ENCODE measurements around the gene CHCHD6.

GRCh38 chr3:126858887-126859286, 154.8 kb downstream of the CHCHD6 start:
- no peak for TF ChIP-seq EZH2 (IDR thresholded peaks at IDR 0.05)
- no peak for TF ChIP-seq POLR2AphosphoS5 (IDR thresholded peaks at IDR 0.05; ENCODE audit: borderline replicate concordance, low read depth, low read length)
- TF ChIP-seq FOXP2 (optimal IDR thresholded peaks at IDR 0.05; ENCODE audit: control extremely low read depth, extremely low read length, insufficient read depth) = no peak

All from SK-N-MC (cell line).